ENCODE data around the gene RANBP9. TPM values are rescaled to one million over a fixed set of nuclear protein-coding genes. Genes with fewer than 3 reads are reported as not detected.

RANBP9 gene
- total RNA-seq, 2 donors from 2014 or later = 27.2 to 35.0 TPM

GRCh38 chr6:13576017-13576416 lies 135.6 kb downstream of the RANBP9 start:
- no peaks in the 10 kb centered on the region for H3K4me1 ChIP-seq
- no peak for TF ChIP-seq CTCF (IDR thresholded peaks at IDR 0.05)
- no peak for DNase-seq
- intact Hi-C loops (cut with DNase I) = no loop called here
- H3K9ac ChIP-seq (ENCODE audit: low read depth in 2 of 2, low read length in 2 of 2) = no peak overlapping the region
- H3K4me3 ChIP-seq = no peak overlapping the region
- no peaks in the 10 kb centered on the region for H3K27me3 ChIP-seq
- H3K27ac ChIP-seq = no peak overlapping the region
- no peaks in the 10 kb centered on the region for H3K36me3 ChIP-seq
- no peaks in the 10 kb centered on the region for H3K9me3 ChIP-seq

DNA sequence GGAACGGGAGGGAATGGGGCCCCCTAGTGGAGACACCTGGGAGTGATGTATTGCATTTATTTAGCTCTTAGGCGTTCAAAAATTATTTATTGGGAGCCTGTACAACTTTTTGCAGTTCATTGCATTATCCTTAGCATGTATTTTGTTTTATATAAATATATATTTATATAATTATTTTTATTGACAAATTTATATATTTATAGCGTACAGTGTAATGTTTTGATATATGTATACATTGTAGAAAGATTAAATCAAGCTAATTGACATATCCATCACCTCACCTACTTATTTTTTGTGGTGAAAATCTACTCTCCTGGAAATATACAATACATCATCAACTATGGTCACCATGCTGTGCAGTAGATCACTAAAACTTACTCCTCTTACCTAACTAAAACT lies 136.3 kb downstream of the RANBP9 start:
- H3K9ac ChIP-seq (ENCODE audit: low read depth in 2 of 2, low read length in 2 of 2) = peak overlapping the region in 1 of 2 donors; percentile 93
- H3K9me3 ChIP-seq = no peaks in the 10 kb centered on the region
- peak; percentile 85 for TF ChIP-seq CTCF (IDR thresholded peaks at IDR 0.05)
- no peak for DNase-seq
- H3K4me3 ChIP-seq = peak overlapping the region; percentile 89
- peak overlapping the region; percentile 99 for H3K27ac ChIP-seq
- H3K4me1 ChIP-seq = no peaks in the 10 kb centered on the region
- intact Hi-C loops (cut with DNase I) = loop anchor here (2.0 kb wide), 1 partner anchor 239 kb away; no protein-coding TSS in a partner anchor
- no peaks in the 10 kb centered on the region for H3K27me3 ChIP-seq
- no peaks in the 10 kb centered on the region for H3K36me3 ChIP-seq

GRCh38 chr6:13574571-13575376 lies 136.9 kb downstream of the RANBP9 start, which contains the start of gene SIRT5:
Gene SIRT5 (plus strand): TSS chr6:13574601. CDS start chr6:13584111, 9,510 bp downstream.
- Histone ChIP-seq H3K9ac (ENCODE audit: low read depth in 2 of 2, low read length in 2 of 2) (peak within 1 kb of the TSS; percentile 80 to 93), H3K27me3 (no peaks in the 10 kb centered on the region), H3K9me3 (no peaks in the 10 kb centered on the region), H3K27ac (peak within 1 kb of the TSS; percentile 99), H3K4me3 (peak within 1 kb of the TSS; percentile 89), H3K4me1 (no peaks in the 10 kb centered on the region), H3K36me3 (no peaks in the 10 kb centered on the region)
- intact Hi-C loops (cut with DNase I) = loop anchor here (2.0 kb wide), 1 partner anchor 238 kb away; no protein-coding TSS in a partner anchor
- peak; percentile 94 for DNase-seq
- no peak for TF ChIP-seq CTCF (IDR thresholded peaks at IDR 0.05)

DNA sequence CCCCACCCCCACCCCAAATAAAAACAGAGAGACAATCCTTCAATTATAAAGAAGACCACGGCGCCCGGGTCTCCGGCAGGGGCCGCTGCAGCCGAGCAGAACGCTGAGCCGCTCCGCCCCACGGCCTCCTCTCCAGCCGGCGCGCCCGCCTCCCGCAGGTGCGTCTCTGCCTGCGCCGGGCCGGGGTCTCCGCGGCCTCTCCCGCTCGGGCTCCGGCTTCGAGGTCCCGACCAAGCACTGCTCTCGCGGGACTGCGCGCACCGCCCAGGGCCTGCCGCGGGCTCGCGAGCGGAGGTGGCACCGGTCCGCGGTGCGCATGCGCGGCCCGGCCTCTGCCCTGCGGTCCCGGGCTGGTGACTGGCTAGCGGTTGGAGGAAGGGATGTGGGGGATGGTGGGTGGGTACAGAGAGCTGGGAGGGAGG lies 137.5 kb downstream of the RANBP9 start:
- Histone ChIP-seq H3K36me3 (no peaks in the 10 kb centered on the region), H3K4me3 (peak overlapping the region; percentile 89), H3K9ac (ENCODE audit: low read depth in 2 of 2, low read length in 2 of 2) (peak overlapping the region; percentile 75 to 93), H3K27ac (peak overlapping the region; percentile 99), H3K9me3 (no peaks in the 10 kb centered on the region), H3K27me3 (no peaks in the 10 kb centered on the region), H3K4me1 (no peaks in the 10 kb centered on the region)
- intact Hi-C loops (cut with DNase I) = loop anchor here (2.0 kb wide), 1 partner anchor 237 kb away; no protein-coding TSS in a partner anchor
- peak; percentile 94 for DNase-seq
- peak; percentile 37 for TF ChIP-seq CTCF (IDR thresholded peaks at IDR 0.05)

- intact Hi-C loops (cut with DNase I) = loop anchor here (2.0 kb wide), 1 partner anchor 237 kb away; no protein-coding TSS in a partner anchor
- no peak for TF ChIP-seq CTCF (IDR thresholded peaks at IDR 0.05)
- Histone ChIP-seq H3K27me3 (no peaks in the 10 kb centered on the region), H3K4me3 (peak overlapping the region; percentile 89), H3K27ac (peak overlapping the region; percentile 99), H3K9me3 (no peaks in the 10 kb centered on the region), H3K36me3 (no peaks in the 10 kb centered on the region), H3K4me1 (no peaks in the 10 kb centered on the region), H3K9ac (ENCODE audit: low read depth in 2 of 2, low read length in 2 of 2) (peak overlapping the region; percentile 69 to 72)
- peak; percentile 49 for DNase-seq
Measured at GRCh38 chr6:13573669-13574110, 137.9 kb downstream of the RANBP9 start.
